Panc1 (cell line): ENCODE results near the gene GPR31. TPM values are rescaled to one million over a fixed set of nuclear protein-coding genes. Genes with fewer than 3 reads are reported as not detected.

Experiments
- ATAC-seq: fragments of 200-7000 bp; cut with Tn5 transposase; 2 replicates; pipeline ENCODE4 v1.9.1; 2020; ENCODE audit warnings: mild to moderate bottlenecking, moderate library complexity
- BruUV-seq: library from RNA; stranded (reverse); fragments of 400-500 nt; replicated peaks from 2 replicates; lab custom pipeline; 2021; lab: Mats Ljungman, UMichigan
- CTCF ChIA-PET: fragments of 300-600 bp; sonication (Branson Sonifier 250); formaldehyde crosslinking; loops from one replicate; lab custom pipeline; 2022; ENCODE audit warnings: antibody characterized with exemption; lab: Charles Lee
- POLR2A ChIA-PET: fragments of 300-600 bp; sonication (Branson Sonifier 250); formaldehyde crosslinking; loops from one replicate; lab custom pipeline; 2022; ENCODE audit warnings: antibody characterized with exemption; lab: Charles Lee
- DNase-seq: peaks from one replicate; pipeline ENCODE4 v3.0.0-alpha.2; 2010; ENCODE audit warnings: low read depth, low spot score
- H3K27ac ChIP-seq: 2 replicates; pipeline ENCODE4 v1.5.1; 2011; ENCODE audit warnings: mild to moderate bottlenecking, low read length, inconsistent platforms
- H3K27me3 ChIP-seq: fragments of 200-500 bp; sonication (Bioruptor generic); 2 replicates; pipeline ENCODE4 v1.6.0; 2014; ENCODE audit warnings: low read length, inconsistent platforms; ENCODE audit not compliant: control insufficient read depth, insufficient read depth
- H3K36me3 ChIP-seq: fragments of 200-500 bp; sonication (Bioruptor generic); 2 replicates; pipeline ENCODE4 v1.5.1; 2014; ENCODE audit warnings: inconsistent platforms, mild to moderate bottlenecking, low read length, moderate library complexity; ENCODE audit not compliant: control insufficient read depth, insufficient read depth
- H3K4me1 ChIP-seq: 2 replicates; pipeline ENCODE4 v1.5.1; 2011; ENCODE audit warnings: inconsistent platforms, mild to moderate bottlenecking, low read length, moderate library complexity; ENCODE audit not compliant: control insufficient read depth, insufficient read depth
- H3K4me3 ChIP-seq, 2 experiments: 2 replicates each; pipeline ENCODE4 v1.5.1; 2011 to 2012; ENCODE audit warnings: low read depth in 2 of 2, low read length in 2 of 2, mild to moderate bottlenecking in 2 of 2, inconsistent platforms in 1 of 2, moderate library complexity in 1 of 2
- H3K9me3 ChIP-seq: fragments of 200-500 bp; sonication (Bioruptor generic); 2 replicates; pipeline ENCODE4 v1.5.1; 2014; ENCODE audit warnings: low read depth, mild to moderate bottlenecking, inconsistent platforms, low read length, moderate library complexity; ENCODE audit not compliant: control insufficient read depth, insufficient read depth
- POLR2AphosphoS5 ChIP-seq: IDR thresholded peaks from 2 replicates; pipeline ENCODE4 v1.6.1; 2012; ENCODE audit warnings: mild to moderate bottlenecking, low read depth, low read length, moderate library complexity
- SIN3A ChIP-seq: IDR thresholded peaks from 2 replicates; pipeline ENCODE4 v1.6.1; 2012; ENCODE audit warnings: low read depth, mild to moderate bottlenecking, low read length, moderate library complexity, borderline replicate concordance; ENCODE audit not compliant: insufficient read depth
- TCF7L2 ChIP-seq: IDR thresholded peaks from 2 replicates; pipeline ENCODE4 v1.6.1; 2011; ENCODE audit warnings: mild to moderate bottlenecking, low read depth, low read length, inconsistent platforms
- in situ Hi-C: cut with HindIII; loops from 2 replicates; pipeline ENCODE4 v1.10.0; 2016; ENCODE audit warnings: low sequenced_read_pairs, low pct_unique_long_range_greater_than_20kb
- intact Hi-C: fragments of 100-400 bp; cut with micrococcal nuclease; formaldehyde crosslinking; loops from one replicate; pipeline ENCODE4 v1.10.0; 2022; ENCODE audit not compliant: unreplicated experiment
- total RNA-seq: library from RNA; stranded (reverse); gene quantifications from one replicate; pipeline ENCODE4 v1.2.1, GENCODE V29; 2021; ENCODE audit not compliant: unreplicated experiment
- TF ChIP-seq, protein P1 (sequence below): fragments of 450-650 bp; IDR thresholded peaks from 2 replicates; pipeline ENCODE4 v1.5.1; 2017; ENCODE audit warnings: mild to moderate bottlenecking
- TF ChIP-seq, protein P2 (sequence below), 2 experiments: IDR thresholded peaks; 2 replicates each; pipeline ENCODE4 v1.6.1; 2011 to 2012; ENCODE audit warnings: low read depth in 2 of 2, control low read depth in 1 of 2, low read length in 1 of 2, mild to moderate bottlenecking in 1 of 2, moderate library complexity in 1 of 2; ENCODE audit not compliant: insufficient read depth in 1 of 2

Gene GPR31
- total RNA-seq, 1 experiment from 2014 or later, result not detected

DNA sequence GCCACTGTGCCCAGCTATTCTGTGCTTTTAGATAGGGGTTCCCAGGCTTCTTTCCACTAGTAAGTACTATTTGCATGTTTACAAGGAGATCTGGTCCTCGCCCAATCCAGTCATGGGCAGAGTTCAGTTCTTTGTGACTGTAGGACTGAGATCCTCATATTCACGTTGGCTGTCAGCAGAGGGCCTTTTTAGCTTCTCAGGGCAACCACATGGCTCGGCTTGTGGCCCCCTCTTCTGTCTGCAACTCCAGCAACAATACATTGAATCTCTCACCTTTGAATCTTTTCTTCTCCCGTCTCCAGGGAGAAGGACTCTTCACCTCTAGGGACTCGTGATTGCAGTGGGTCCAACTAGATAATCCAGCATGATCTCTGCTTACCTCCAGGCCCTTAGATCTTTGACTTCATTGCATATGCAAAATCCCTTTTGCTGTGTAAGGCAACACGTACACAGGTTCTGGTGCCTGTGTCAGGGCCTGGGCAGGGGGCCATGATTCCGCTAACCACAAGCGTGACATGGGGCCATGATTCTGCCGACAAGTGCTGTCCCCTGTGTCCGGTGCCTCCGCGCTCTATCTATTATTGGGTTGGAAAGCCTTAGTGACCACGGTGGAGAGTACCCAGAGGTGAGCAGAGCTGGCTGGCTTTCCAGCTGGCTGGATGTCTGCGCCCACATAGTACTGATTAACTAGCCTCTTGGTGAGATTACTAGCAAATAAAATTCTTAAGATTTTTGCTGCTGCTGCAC lies 29.8 kb downstream of the GPR31 start:
- Histone ChIP-seq H3K4me1 (peaks cover 4% of the 10 kb centered on the region), H3K36me3 (no peaks in the 10 kb centered on the region), H3K4me3 (no peak overlapping the region), H3K27ac (no peak overlapping the region), H3K9me3 (no peaks in the 10 kb centered on the region), H3K27me3 (peaks cover 4% of the 10 kb centered on the region)
- intact Hi-C loops (no loop called here), in situ Hi-C loops (no loop called here)
- no TSS peak for BruUV-seq
- ChIA-PET CTCF (no interaction called here), POLR2A (no interaction called here)
- no peak for DNase-seq
- TF ChIP-seq TCF7L2 (no peak), SIN3A (no peak), POLR2AphosphoS5 (no peak)
- TF ChIP-seq, protein P1, sequence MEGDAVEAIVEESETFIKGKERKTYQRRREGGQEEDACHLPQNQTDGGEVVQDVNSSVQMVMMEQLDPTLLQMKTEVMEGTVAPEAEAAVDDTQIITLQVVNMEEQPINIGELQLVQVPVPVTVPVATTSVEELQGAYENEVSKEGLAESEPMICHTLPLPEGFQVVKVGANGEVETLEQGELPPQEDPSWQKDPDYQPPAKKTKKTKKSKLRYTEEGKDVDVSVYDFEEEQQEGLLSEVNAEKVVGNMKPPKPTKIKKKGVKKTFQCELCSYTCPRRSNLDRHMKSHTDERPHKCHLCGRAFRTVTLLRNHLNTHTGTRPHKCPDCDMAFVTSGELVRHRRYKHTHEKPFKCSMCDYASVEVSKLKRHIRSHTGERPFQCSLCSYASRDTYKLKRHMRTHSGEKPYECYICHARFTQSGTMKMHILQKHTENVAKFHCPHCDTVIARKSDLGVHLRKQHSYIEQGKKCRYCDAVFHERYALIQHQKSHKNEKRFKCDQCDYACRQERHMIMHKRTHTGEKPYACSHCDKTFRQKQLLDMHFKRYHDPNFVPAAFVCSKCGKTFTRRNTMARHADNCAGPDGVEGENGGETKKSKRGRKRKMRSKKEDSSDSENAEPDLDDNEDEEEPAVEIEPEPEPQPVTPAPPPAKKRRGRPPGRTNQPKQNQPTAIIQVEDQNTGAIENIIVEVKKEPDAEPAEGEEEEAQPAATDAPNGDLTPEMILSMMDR, result no peak
- TF ChIP-seq, protein P2, sequence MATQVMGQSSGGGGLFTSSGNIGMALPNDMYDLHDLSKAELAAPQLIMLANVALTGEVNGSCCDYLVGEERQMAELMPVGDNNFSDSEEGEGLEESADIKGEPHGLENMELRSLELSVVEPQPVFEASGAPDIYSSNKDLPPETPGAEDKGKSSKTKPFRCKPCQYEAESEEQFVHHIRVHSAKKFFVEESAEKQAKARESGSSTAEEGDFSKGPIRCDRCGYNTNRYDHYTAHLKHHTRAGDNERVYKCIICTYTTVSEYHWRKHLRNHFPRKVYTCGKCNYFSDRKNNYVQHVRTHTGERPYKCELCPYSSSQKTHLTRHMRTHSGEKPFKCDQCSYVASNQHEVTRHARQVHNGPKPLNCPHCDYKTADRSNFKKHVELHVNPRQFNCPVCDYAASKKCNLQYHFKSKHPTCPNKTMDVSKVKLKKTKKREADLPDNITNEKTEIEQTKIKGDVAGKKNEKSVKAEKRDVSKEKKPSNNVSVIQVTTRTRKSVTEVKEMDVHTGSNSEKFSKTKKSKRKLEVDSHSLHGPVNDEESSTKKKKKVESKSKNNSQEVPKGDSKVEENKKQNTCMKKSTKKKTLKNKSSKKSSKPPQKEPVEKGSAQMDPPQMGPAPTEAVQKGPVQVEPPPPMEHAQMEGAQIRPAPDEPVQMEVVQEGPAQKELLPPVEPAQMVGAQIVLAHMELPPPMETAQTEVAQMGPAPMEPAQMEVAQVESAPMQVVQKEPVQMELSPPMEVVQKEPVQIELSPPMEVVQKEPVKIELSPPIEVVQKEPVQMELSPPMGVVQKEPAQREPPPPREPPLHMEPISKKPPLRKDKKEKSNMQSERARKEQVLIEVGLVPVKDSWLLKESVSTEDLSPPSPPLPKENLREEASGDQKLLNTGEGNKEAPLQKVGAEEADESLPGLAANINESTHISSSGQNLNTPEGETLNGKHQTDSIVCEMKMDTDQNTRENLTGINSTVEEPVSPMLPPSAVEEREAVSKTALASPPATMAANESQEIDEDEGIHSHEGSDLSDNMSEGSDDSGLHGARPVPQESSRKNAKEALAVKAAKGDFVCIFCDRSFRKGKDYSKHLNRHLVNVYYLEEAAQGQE (IDR thresholded peaks at IDR 0.05; ENCODE audit: insufficient read depth in 1 of 2, low read depth in 2 of 2, low read length in 1 of 2), result no peak
- ATAC-seq, result no peak

GRCh38 chr6:167125855-167126349 lies 31.9 kb downstream of the GPR31 start:
- H3K27ac ChIP-seq, result no peak overlapping the region
- CTCF ChIA-PET, result no interaction called here
- intact Hi-C loops, result no loop called here
- no peak for DNase-seq
- H3K36me3 ChIP-seq, result no peaks in the 10 kb centered on the region
- in situ Hi-C loops, result no loop called here
- no peaks in the 10 kb centered on the region for H3K9me3 ChIP-seq
- no peak for ATAC-seq
- no peaks in the 10 kb centered on the region for H3K4me1 ChIP-seq
- H3K4me3 ChIP-seq, result no peak overlapping the region
- no TSS peak for BruUV-seq
- H3K27me3 ChIP-seq, result peaks cover 6% of the 10 kb centered on the region
- TF ChIP-seq, protein P2 (IDR thresholded peaks at IDR 0.05; ENCODE audit: insufficient read depth in 1 of 2, low read depth in 2 of 2, low read length in 1 of 2), result no peak
- TF ChIP-seq, protein P1, result no peak
- TF ChIP-seq TCF7L2 (no peak), SIN3A (no peak), POLR2AphosphoS5 (no peak)
- POLR2A ChIA-PET, result interaction anchor here (0.5 kb wide), 1 partner anchor 198 kb away, joined by 9 read pairs; no protein-coding TSS in a partner anchor
